Skin of body (tissue), 3 donors: ENCODE measurements around the gene ZNF33A. TPM values are rescaled to one million over a fixed set of nuclear protein-coding genes. Genes with fewer than 3 reads are reported as not detected.
A peak's percentile ranks its signal among the peaks of the same experiment; 100 is the strongest.
"Not testable (repeated sequence)": the region's sequence is repeated elsewhere in the genome, so short reads cannot be mapped to it uniquely, and the experiment has no call there.

Experiments used
- DNase-seq: peaks from one replicate; lab custom pipeline; 2025; lab: John Stamatoyannopoulos, UW
- small RNA-seq: library from RNA; depleted of rRNA; stranded (forward); fragments of <200 nt; gene quantifications from one replicate; pipeline ENCODE3, GENCODE V24; 2014; ENCODE audit warnings: low replicate concordance
- total RNA-seq: library from RNA; depleted of rRNA; stranded (reverse); fragments of >200 nt; gene quantifications from one replicate; pipeline ENCODE4 v1.2.3, GENCODE V29; 2014

The ZNF33A gene
- total RNA-seq, 1 donor from 2014 or later: 26.4 TPM

GRCh38 chr10:38045129-38045528 is 34.7 kb downstream of the ZNF33A start:
- no peak for DNase-seq

- no peak for DNase-seq
These were observed 37.2 kb downstream of the ZNF33A start for GRCh38 chr10:38047666-38048065.

GRCh38 chr10:38050212-38050611 is 39.7 kb downstream of the ZNF33A start:
- no peak for DNase-seq

- DNase-seq: no peak
These were observed 43.9 kb downstream of the ZNF33A start for GRCh38 chr10:38054361-38054797.

GRCh38 chr10:38055274-38055894 is 44.9 kb downstream of the ZNF33A start:
- DNase-seq: not testable (repeated sequence)

- DNase-seq: not testable (repeated sequence)
These were observed 59.2 kb downstream of the ZNF33A start for GRCh38 chr10:38069663-38070062.

- no peak for DNase-seq
These were observed 60.0 kb downstream of the ZNF33A start for GRCh38 chr10:38070501-38070900.

GRCh38 chr10:38072552-38072951 is 62.1 kb downstream of the ZNF33A start:
- DNase-seq: no peak

- DNase-seq: no peak
These were observed 66.2 kb downstream of the ZNF33A start for GRCh38 chr10:38076687-38077086.

GRCh38 chr10:38093318-38093717 is 82.8 kb downstream of the ZNF33A start:
- DNase-seq: not testable (repeated sequence)

GRCh38 chr10:38093816-38094157 is 83.3 kb downstream of the ZNF33A start:
- DNase-seq: no peak

GRCh38 chr10:38094158-38094926 is 83.9 kb downstream of the ZNF33A start, which contains the start of gene ZNF37A:
TSS of gene ZNF37A (plus strand) at chr10:38094337. CDS start at chr10:38096618, 2,281 bp downstream.
- DNase-seq: peak; percentile 96

GRCh38 chr10:38094927-38095574 is 84.6 kb downstream of the ZNF33A start:
- DNase-seq: peak; percentile 2

GRCh38 chr10:38102880-38103279 is 92.4 kb downstream of the ZNF33A start:
- DNase-seq: no peak

GRCh38 chr10:38103756-38104155 is 93.3 kb downstream of the ZNF33A start:
- no peak for DNase-seq

GRCh38 chr10:38112159-38112558 is 101.7 kb downstream of the ZNF33A start:
- DNase-seq: no peak

Small RNAs within 50 kb of the gene (small RNA-seq; reads per million reads assigned to genes)
- not detected for gene AL161931.1
- not detected for gene FXYD6P2
- gene RF00019: not detected
- not detected for gene RNU6-795P

Other genes starting within 250 kb of the ZNF33A start
- 17.9 TPM for gene ZNF248, start 153.1 kb upstream of the ZNF33A start, total RNA-seq
- gene ZNF25, start 34.0 kb upstream of the ZNF33A start, total RNA-seq: 17.7 TPM
- gene ZNF37A, start 83.7 kb downstream of the ZNF33A start, total RNA-seq: 17.0 TPM